ENCODE results near the gene OSBP2. TPM values are rescaled to one million over a fixed set of nuclear protein-coding genes. Genes with fewer than 3 reads are reported as not detected.

The OSBP2 gene
- polyA plus RNA-seq (2013, experiment 1 of 4), result 4.1 TPM
- 5.8 TPM for polyA plus RNA-seq (2013, experiment 2 of 4)
- 2.6 TPM for polyA plus RNA-seq (2013, experiment 3 of 4)
- polyA plus RNA-seq (2013, experiment 4 of 4), result 3.9 TPM

- Histone ChIP-seq H3K4me3 (ENCODE audit: insufficient read depth, low read depth, low read length) (peak within 1 kb of the TSS; percentile 60), H3K27me3 (ENCODE audit: control insufficient read depth, insufficient read depth, low read length, poor library complexity, severe bottlenecking) (peaks cover 39% of the 10 kb centered on the region), H3K27ac (ENCODE audit: insufficient read depth, low read depth, low read length, poor library complexity, severe bottlenecking) (no peak within 1 kb of the TSS), H3K36me3 (ENCODE audit: control insufficient read depth, insufficient read depth, low read length) (no peaks in the 10 kb centered on the region), H3K4me1 (ENCODE audit: control insufficient read depth, insufficient read depth, low read length) (no peaks in the 10 kb centered on the region), H3K9me3 (ENCODE audit: control insufficient read depth, low read length) (no peaks in the 10 kb centered on the region)
- WGBS, 2 experiments, result 1% methylated on average over 88 of the region's 88 CpGs
Observed at GRCh38 chr22:30694640-30695350, at the start of gene OSBP2. OSBP2 (plus strand) TSS chr22:30694874; CDS start chr22:30694910, 36 bp downstream.

GRCh38 chr22:30646518-30647160 is 48.0 kb upstream of the OSBP2 start:
- H3K4me1 ChIP-seq (ENCODE audit: control insufficient read depth, insufficient read depth, low read length), result no peaks in the 10 kb centered on the region
- H3K4me3 ChIP-seq (ENCODE audit: insufficient read depth, low read depth, low read length), result no peak overlapping the region
- no peak overlapping the region for H3K27ac ChIP-seq (ENCODE audit: insufficient read depth, low read depth, low read length, poor library complexity, severe bottlenecking)
- no peaks in the 10 kb centered on the region for H3K36me3 ChIP-seq (ENCODE audit: control insufficient read depth, insufficient read depth, low read length)
- WGBS, 2 experiments, result 94 to 96% methylated on average over 25 of the region's 25 CpGs
- H3K27me3 ChIP-seq (ENCODE audit: control insufficient read depth, insufficient read depth, low read length, poor library complexity, severe bottlenecking), result no peaks in the 10 kb centered on the region
- H3K9me3 ChIP-seq (ENCODE audit: control insufficient read depth, low read length), result no peaks in the 10 kb centered on the region

- 92 to 98% methylated on average over 3 of the region's 3 CpGs for WGBS, 2 experiments
- no peak overlapping the region for H3K4me3 ChIP-seq (ENCODE audit: insufficient read depth, low read depth, low read length)
- no peaks in the 10 kb centered on the region for H3K27me3 ChIP-seq (ENCODE audit: control insufficient read depth, insufficient read depth, low read length, poor library complexity, severe bottlenecking)
- H3K9me3 ChIP-seq (ENCODE audit: control insufficient read depth, low read length), result no peaks in the 10 kb centered on the region
- no peaks in the 10 kb centered on the region for H3K36me3 ChIP-seq (ENCODE audit: control insufficient read depth, insufficient read depth, low read length)
- no peaks in the 10 kb centered on the region for H3K4me1 ChIP-seq (ENCODE audit: control insufficient read depth, insufficient read depth, low read length)
- no peak overlapping the region for H3K27ac ChIP-seq (ENCODE audit: insufficient read depth, low read depth, low read length, poor library complexity, severe bottlenecking)
Observed at GRCh38 chr22:30647536-30647935, 47.1 kb upstream of the OSBP2 start.

- H3K9me3 ChIP-seq (ENCODE audit: control insufficient read depth, low read length), result no peaks in the 10 kb centered on the region
- no peak overlapping the region for H3K4me3 ChIP-seq (ENCODE audit: insufficient read depth, low read depth, low read length)
- H3K36me3 ChIP-seq (ENCODE audit: control insufficient read depth, insufficient read depth, low read length), result no peaks in the 10 kb centered on the region
- no peaks in the 10 kb centered on the region for H3K27me3 ChIP-seq (ENCODE audit: control insufficient read depth, insufficient read depth, low read length, poor library complexity, severe bottlenecking)
- no peak overlapping the region for H3K27ac ChIP-seq (ENCODE audit: insufficient read depth, low read depth, low read length, poor library complexity, severe bottlenecking)
- no peaks in the 10 kb centered on the region for H3K4me1 ChIP-seq (ENCODE audit: control insufficient read depth, insufficient read depth, low read length)
- 85 to 90% methylated on average over 3 of the region's 3 CpGs for WGBS, 2 experiments
Observed at GRCh38 chr22:30648825-30649224, 45.8 kb upstream of the OSBP2 start.

GRCh38 chr22:30649430-30650007 is 45.2 kb upstream of the OSBP2 start:
- Histone ChIP-seq H3K27me3 (ENCODE audit: control insufficient read depth, insufficient read depth, low read length, poor library complexity, severe bottlenecking) (no peaks in the 10 kb centered on the region), H3K27ac (ENCODE audit: insufficient read depth, low read depth, low read length, poor library complexity, severe bottlenecking) (no peak overlapping the region), H3K4me3 (ENCODE audit: insufficient read depth, low read depth, low read length) (no peak overlapping the region), H3K36me3 (ENCODE audit: control insufficient read depth, insufficient read depth, low read length) (no peaks in the 10 kb centered on the region), H3K9me3 (ENCODE audit: control insufficient read depth, low read length) (no peaks in the 10 kb centered on the region), H3K4me1 (ENCODE audit: control insufficient read depth, insufficient read depth, low read length) (no peaks in the 10 kb centered on the region)
- WGBS, 2 experiments, result 75 to 78% methylated on average over 7 of the region's 7 CpGs

GRCh38 chr22:30650508-30651116 is 44.1 kb upstream of the OSBP2 start:
- no peaks in the 10 kb centered on the region for H3K4me1 ChIP-seq (ENCODE audit: control insufficient read depth, insufficient read depth, low read length)
- H3K27ac ChIP-seq (ENCODE audit: insufficient read depth, low read depth, low read length, poor library complexity, severe bottlenecking), result no peak overlapping the region
- H3K36me3 ChIP-seq (ENCODE audit: control insufficient read depth, insufficient read depth, low read length), result no peaks in the 10 kb centered on the region
- no peaks in the 10 kb centered on the region for H3K27me3 ChIP-seq (ENCODE audit: control insufficient read depth, insufficient read depth, low read length, poor library complexity, severe bottlenecking)
- no peak overlapping the region for H3K4me3 ChIP-seq (ENCODE audit: insufficient read depth, low read depth, low read length)
- H3K9me3 ChIP-seq (ENCODE audit: control insufficient read depth, low read length), result no peaks in the 10 kb centered on the region
- 79 to 84% methylated on average over 5 of the region's 5 CpGs for WGBS, 2 experiments

GRCh38 chr22:30652852-30653251 is 41.8 kb upstream of the OSBP2 start:
- 75 to 83% methylated on average over 2 of the region's 2 CpGs for WGBS, 2 experiments

GRCh38 chr22:30654361-30654760 is 40.3 kb upstream of the OSBP2 start:
- Histone ChIP-seq H3K4me3 (ENCODE audit: insufficient read depth, low read depth, low read length) (no peak overlapping the region), H3K27me3 (ENCODE audit: control insufficient read depth, insufficient read depth, low read length, poor library complexity, severe bottlenecking) (no peaks in the 10 kb centered on the region), H3K27ac (ENCODE audit: insufficient read depth, low read depth, low read length, poor library complexity, severe bottlenecking) (no peak overlapping the region), H3K9me3 (ENCODE audit: control insufficient read depth, low read length) (no peaks in the 10 kb centered on the region), H3K36me3 (ENCODE audit: control insufficient read depth, insufficient read depth, low read length) (no peaks in the 10 kb centered on the region), H3K4me1 (ENCODE audit: control insufficient read depth, insufficient read depth, low read length) (no peaks in the 10 kb centered on the region)
- 94 to 96% methylated on average over 14 of the region's 14 CpGs for WGBS, 2 experiments

More at GRCh38 chr22:30652852-30653251, 41.8 kb upstream of the OSBP2 start:
- no peak overlapping the region for H3K27ac ChIP-seq (ENCODE audit: insufficient read depth, low read depth, low read length, poor library complexity, severe bottlenecking)
- H3K9me3 ChIP-seq (ENCODE audit: control insufficient read depth, low read length), result no peaks in the 10 kb centered on the region
- H3K27me3 ChIP-seq (ENCODE audit: control insufficient read depth, insufficient read depth, low read length, poor library complexity, severe bottlenecking), result no peaks in the 10 kb centered on the region
- no peak overlapping the region for H3K4me3 ChIP-seq (ENCODE audit: insufficient read depth, low read depth, low read length)
- H3K4me1 ChIP-seq (ENCODE audit: control insufficient read depth, insufficient read depth, low read length), result no peaks in the 10 kb centered on the region
- no peaks in the 10 kb centered on the region for H3K36me3 ChIP-seq (ENCODE audit: control insufficient read depth, insufficient read depth, low read length)

GRCh38 chr22:30655532-30655931 is 39.1 kb upstream of the OSBP2 start:
- Histone ChIP-seq H3K27me3 (ENCODE audit: control insufficient read depth, insufficient read depth, low read length, poor library complexity, severe bottlenecking) (no peaks in the 10 kb centered on the region), H3K4me3 (ENCODE audit: insufficient read depth, low read depth, low read length) (no peak overlapping the region), H3K4me1 (ENCODE audit: control insufficient read depth, insufficient read depth, low read length) (no peaks in the 10 kb centered on the region), H3K27ac (ENCODE audit: insufficient read depth, low read depth, low read length, poor library complexity, severe bottlenecking) (no peak overlapping the region), H3K36me3 (ENCODE audit: control insufficient read depth, insufficient read depth, low read length) (no peaks in the 10 kb centered on the region), H3K9me3 (ENCODE audit: control insufficient read depth, low read length) (no peaks in the 10 kb centered on the region)
- WGBS, 2 experiments, result 13 to 20% methylated on average over 1 to 3 of the region's 3 CpGs

GRCh38 chr22:30662040-30662439 is 32.6 kb upstream of the OSBP2 start:
- 94 to 98% methylated on average over 4 of the region's 4 CpGs for WGBS, 2 experiments
- no peaks in the 10 kb centered on the region for H3K36me3 ChIP-seq (ENCODE audit: control insufficient read depth, insufficient read depth, low read length)
- no peaks in the 10 kb centered on the region for H3K27me3 ChIP-seq (ENCODE audit: control insufficient read depth, insufficient read depth, low read length, poor library complexity, severe bottlenecking)
- no peak overlapping the region for H3K27ac ChIP-seq (ENCODE audit: insufficient read depth, low read depth, low read length, poor library complexity, severe bottlenecking)
- H3K9me3 ChIP-seq (ENCODE audit: control insufficient read depth, low read length), result no peaks in the 10 kb centered on the region
- H3K4me3 ChIP-seq (ENCODE audit: insufficient read depth, low read depth, low read length), result no peak overlapping the region
- no peaks in the 10 kb centered on the region for H3K4me1 ChIP-seq (ENCODE audit: control insufficient read depth, insufficient read depth, low read length)

Data from ectodermal cell (in vitro differentiated cells).